Stimulated activated CD8-positive, alpha-beta memory T cell treated with anti-CD3 and anti-CD28 coated beads, Interleukin-12 subunit alpha, Interleukin-12 subunit beta, amount 100 ng/mL, for 24 hours (primary cell): Measurements from ENCODE around the gene ICE2.
"Not testable (repeated sequence)": the region's sequence is repeated elsewhere in the genome, so short reads cannot be mapped to it uniquely, and the experiment has no call there.

Experiments
- DNase-seq: peaks from one replicate; pipeline ENCODE4 v3.0.0-alpha.2; 2020; ENCODE audit errors: extremely low read depth

Gene ICE2

GRCh38 chr15:60442763-60443162, 36.2 kb downstream of the ICE2 start:
- no peak for DNase-seq

GRCh38 chr15:60442031-60442650, 36.8 kb downstream of the ICE2 start:
- DNase-seq: no peak

- DNase-seq: no peak
Observed at GRCh38 chr15:60441331-60441730, 37.6 kb downstream of the ICE2 start.

GRCh38 chr15:60438646-60439045, 40.3 kb downstream of the ICE2 start:
- no peak for DNase-seq

GRCh38 chr15:60428935-60429334, 50.0 kb downstream of the ICE2 start:
- no peak for DNase-seq

GRCh38 chr15:60426870-60427508, 52.0 kb downstream of the ICE2 start:
- DNase-seq: no peak

- no peak for DNase-seq
Observed at GRCh38 chr15:60425461-60425860, 53.5 kb downstream of the ICE2 start.

- no peak for DNase-seq
Observed at GRCh38 chr15:60424006-60424405, 54.9 kb downstream of the ICE2 start.

GRCh38 chr15:60423537-60423936, 55.4 kb downstream of the ICE2 start:
- DNase-seq: no peak

GRCh38 chr15:60421544-60421943, 57.4 kb downstream of the ICE2 start:
- DNase-seq: no peak

GRCh38 chr15:60420203-60420716, 58.7 kb downstream of the ICE2 start:
- DNase-seq: no peak

- DNase-seq: no peak
Observed at GRCh38 chr15:60419753-60420152, 59.2 kb downstream of the ICE2 start.

GRCh38 chr15:60418096-60418495, 60.8 kb downstream of the ICE2 start:
- no peak for DNase-seq

GRCh38 chr15:60417112-60417511, 61.8 kb downstream of the ICE2 start:
- DNase-seq: no peak

- DNase-seq: no peak
Observed at GRCh38 chr15:60416484-60416883, 62.5 kb downstream of the ICE2 start.

- DNase-seq: no peak
Observed at GRCh38 chr15:60414016-60414682, 64.8 kb downstream of the ICE2 start.

- DNase-seq: no peak
Observed at GRCh38 chr15:60413231-60413824, 65.6 kb downstream of the ICE2 start.

- not testable (repeated sequence) for DNase-seq
Observed at GRCh38 chr15:60412807-60413206, 66.1 kb downstream of the ICE2 start.

- DNase-seq: no peak
Observed at GRCh38 chr15:60411774-60412425, 67.0 kb downstream of the ICE2 start.

- DNase-seq: not testable (repeated sequence)
Observed at GRCh38 chr15:60410350-60410749, 68.6 kb downstream of the ICE2 start.

- DNase-seq: no peak
Observed at GRCh38 chr15:60408463-60408981, 70.4 kb downstream of the ICE2 start.

GRCh38 chr15:60407415-60407805, 71.5 kb downstream of the ICE2 start:
- no peak for DNase-seq
